Measurements from ENCODE around the gene SHC4.
"Not testable (repeated sequence)": the region's sequence is repeated elsewhere in the genome, so short reads cannot be mapped to it uniquely, and the experiment has no call there.

The SHC4 gene

DNA sequence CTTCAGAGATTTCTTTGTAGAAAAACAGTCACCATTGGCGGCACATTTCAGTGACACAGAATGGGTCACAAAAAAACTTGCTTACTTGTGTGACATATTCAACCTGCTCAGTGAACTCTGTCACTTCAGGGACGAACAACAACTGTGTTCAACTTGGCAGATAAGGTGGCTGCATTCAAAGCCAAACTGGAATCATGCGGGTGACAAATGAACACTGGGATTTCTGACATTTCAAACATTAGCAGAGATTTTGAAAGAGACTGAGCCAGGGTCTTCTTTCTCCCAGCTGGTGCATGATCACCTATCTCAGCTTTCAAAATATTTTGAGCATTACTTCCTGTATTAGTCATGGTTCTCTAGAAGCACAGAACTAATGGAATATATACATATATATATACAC, 87.7 kb downstream of the SHC4 start:
- DNase-seq = no peak

DNA sequence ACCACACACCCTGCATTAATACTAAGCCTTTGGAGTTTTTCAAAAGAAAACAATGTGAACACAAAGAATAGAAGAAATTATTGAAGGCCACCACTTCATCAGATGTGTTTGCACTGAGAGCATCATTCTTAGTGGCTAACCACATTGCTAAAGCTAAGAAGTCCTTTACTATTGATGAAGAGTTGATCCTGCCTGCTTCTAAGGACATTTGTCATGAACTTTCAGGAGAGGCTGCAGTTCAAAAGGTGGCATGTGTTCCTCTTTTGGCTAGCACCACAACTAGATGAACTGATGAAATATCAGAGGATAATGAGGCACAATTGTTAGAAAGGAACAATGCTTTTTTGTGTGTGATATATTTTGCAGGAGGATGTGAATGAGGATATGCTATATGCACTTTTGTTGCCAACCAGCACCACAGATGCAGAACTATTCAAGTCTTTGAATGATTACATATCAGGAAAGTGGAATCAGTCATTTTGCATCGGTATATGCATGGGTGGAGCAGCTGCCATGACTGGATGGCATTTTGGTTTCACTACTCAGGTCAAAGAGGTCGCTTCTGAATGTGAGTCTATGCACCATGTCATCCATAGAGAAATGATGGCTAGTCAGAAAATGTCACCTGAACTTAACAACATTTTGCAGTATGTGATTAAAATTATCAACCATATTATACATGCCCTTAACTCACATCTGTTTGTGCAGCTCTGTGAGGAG, 88.3 kb downstream of the SHC4 start:
- DNase-seq = no peak

DNA sequence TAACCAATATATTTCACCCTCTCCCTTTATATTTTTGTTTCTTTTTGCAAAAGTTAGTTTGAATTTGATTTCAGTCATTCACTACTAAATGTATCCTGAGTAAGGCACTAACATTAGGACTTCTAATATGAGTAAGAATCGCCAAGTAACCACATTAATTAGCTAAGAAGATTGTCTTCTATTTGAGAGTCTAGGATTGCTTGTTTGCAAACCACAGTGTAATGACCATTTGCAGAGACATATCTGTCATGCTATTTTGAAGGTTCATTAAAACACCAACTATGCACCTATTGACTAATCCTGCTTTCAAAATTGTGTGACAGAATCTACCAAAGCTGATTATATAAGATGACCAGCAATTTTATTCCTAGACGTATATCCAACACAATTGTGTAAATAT, 91.1 kb downstream of the SHC4 start:
- no peak for DNase-seq

DNA sequence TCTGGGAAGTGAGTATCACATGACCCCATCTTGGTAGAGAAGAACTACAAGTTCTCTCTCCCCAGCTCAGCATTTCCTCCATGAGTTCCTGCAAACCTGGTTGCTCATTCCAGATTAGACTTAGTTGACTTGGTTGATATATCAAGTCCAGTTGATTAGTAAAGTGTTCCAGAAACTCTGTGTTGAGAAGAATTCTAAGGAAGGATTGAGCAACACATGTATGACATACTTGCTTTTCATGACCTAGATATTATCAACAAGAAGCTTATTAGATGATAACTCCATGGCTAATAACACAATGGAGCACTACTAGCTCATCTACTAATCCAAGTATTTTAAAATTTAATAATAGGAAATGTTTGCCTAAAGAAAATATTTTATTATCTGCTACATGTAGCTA, 92.2 kb downstream of the SHC4 start:
- DNase-seq = no peak

DNA sequence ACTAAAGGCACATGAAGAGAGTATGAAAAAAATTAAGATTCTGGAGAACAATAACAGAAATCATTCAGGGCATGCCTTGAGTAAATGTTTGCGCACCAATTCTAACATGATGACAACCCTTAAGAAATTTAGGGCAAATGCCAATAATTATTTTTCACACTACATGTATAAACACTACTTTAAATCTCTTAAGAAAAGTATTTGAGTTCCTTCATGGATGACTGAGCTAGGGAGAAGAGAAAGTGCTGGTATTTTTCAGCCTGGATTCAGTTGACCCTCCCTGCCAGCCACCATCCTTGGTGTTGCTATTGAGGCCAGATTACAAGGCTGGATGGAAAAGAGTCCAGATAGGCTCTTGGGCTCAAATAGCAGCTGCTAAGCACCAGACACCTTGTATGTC, 93.8 kb downstream of the SHC4 start:
- no peak for DNase-seq

DNA sequence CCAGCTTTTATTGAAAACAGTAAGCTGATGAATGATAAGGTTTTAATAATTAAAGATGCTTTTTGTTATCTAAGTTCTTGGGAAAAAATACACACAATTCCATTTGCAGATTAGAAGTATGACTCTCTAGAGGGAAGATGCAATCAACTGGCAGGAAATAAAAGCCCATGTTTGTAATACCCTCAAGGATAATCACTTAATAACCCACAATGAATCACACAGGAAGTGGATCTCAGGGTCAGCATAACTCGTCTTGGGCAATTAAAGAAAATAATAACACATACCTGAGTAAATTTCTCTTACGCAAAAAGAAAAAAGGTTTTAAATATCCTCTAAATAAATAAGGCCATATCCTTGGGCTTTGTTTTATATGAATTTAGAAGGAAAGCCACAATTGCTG, 95.2 kb downstream of the SHC4 start:
- no peak for DNase-seq

DNA sequence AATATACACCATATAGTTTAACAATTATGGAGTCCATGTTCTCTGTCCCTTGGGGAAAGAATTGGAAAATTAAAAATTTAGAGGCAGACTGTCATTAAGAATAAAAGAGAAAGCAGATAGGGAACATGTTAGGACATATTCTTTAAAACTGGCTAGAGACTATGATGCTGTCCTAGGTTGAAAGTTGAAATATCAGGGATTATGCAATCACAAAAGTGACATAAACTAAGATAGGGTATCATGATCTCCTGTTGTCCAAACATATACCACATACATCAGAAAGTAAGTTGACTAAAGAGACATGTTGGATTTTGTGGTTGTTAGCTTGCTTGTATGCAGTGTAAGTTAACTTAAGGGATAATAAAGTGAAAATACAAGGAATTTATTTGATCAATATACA, 95.7 kb downstream of the SHC4 start:
- DNase-seq = no peak

DNA sequence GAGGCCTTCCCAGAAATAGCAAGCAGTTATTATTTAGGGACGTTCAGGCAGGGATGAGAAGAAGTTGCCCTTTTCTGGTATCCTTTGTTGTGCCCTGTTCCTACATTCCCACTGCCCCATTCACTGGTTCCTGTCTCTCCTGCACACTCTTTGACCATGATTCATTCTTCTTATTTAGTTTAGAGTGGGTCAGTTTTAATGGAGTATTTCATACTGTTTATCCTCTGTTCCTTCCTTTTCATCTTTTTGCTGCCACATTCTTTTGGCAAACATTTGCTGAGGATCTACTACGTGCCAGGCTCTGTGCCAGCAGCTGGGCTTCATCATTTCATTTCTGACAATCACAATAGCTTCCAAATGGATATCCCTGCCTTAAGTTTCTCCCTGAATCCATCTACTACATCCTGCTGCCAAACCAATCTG, 97.6 kb downstream of the SHC4 start:
- no peak for DNase-seq

DNA sequence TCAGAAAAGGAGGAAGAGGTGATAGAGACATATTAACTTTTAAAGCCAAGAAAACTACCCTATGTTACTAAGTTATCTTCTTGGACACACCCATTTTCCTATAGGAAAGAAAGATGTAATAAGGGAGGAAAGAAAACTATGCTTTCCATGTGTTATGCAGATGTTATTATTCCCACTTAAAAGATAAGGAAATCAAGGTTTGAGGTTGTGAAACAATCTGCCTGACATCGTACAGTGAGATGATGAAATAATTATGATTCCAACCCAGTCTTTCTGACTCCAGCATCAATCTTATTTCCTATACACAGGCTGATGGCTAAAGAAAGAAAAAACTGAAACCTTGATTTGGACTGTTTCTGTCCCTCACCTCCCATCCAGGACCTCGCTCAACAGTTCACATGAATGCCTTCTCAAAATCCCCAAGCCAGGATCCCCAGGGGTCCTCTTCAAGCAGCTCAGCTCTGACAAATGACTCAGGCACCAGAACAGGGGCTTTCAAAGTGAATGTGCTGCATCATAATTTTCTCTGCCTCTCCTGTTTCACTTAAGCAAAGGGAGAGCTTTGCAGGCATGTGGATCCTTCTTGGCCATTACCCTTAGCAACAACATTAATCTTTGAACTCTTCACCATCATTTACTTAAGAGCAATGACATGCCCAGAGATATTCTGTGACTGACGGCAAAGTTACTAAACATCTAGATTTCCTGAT, 98.2 kb downstream of the SHC4 start:
- DNase-seq = no peak

DNA sequence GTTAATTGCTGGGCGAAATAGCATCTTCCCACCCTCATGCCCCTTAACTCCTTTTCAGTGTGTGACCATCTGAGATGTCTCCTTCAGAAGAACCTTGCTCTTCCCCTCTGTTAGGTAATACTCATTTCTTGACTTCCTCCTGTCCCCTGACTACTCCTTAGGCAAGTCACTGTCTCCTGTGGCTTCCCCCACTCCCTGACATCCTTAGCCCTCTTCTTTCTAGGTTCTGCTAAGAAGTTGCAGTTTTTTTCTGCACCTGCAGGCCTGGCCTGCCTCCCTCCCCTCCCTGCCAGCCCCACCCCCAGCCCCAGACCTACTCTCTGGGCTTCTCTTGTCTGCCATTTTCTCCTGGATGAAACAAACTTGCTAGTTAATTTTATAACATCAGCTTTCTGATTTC, 101.0 kb downstream of the SHC4 start:
- no peak for DNase-seq

DNA sequence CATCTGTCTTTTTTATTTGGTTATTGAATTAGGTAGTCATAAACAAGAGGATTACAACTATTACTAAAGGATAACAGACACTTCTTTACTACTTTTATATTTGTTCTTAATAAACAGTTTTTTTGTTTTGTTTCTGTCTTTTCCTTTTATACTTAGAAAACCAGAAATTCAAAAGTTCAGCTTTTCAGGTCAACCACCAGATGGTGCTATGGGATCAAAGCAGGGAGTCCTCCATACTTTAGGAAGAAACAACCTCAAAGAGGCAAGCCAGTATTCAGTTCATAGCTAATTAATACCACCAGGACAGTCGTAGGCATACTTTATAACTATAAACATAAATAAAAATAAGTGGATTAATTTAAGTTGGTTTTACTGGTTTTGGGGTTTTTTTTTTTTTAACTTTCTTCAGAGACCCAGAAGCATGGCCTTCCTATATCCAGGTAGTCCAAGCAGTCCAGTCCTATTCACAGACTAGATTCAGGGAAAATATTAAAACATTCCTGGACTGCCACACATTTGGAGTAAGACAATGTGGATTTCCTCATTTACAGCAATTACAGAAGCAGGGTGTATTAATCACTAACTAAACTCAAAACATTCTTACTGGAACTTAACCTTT, 101.8 kb downstream of the SHC4 start:
- DNase-seq = peak; percentile 25

DNA sequence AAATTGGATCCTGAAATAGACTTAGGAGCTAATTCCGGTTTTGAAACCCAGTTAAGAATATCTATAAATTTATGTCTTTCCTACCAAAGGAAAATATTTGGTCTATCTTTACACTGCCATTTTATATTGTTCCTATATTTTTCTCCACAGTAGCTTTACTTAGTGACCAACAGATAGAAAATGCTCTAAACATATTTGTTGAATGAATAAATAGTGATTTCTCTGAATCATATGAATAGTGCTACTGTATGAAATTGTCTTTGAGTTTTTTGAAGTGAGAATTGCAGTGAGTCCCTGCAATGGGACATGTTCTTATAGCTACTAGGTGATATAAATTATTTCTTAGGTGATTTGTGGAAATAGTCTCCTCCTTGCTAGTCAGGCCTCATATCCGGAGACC, 104.3 kb downstream of the SHC4 start:
- DNase-seq = no peak

DNA sequence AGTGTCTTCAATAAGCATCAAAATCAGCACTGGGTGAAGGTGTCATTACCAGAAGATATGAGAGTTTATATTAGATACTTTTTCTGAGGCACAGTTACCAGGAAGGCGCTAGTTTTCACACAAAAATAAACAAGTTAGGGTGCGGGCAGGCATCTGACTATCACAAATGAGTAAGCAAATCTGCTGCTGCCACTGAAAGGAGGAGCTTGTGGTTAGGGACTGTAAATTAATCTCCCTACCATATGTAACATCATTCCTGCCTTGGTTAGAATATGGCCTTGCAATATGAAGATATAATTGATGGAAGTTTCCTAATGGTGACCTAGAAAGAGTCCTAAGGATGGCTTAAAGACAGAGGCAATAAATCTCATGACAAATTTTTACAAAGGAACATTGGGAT, 105.3 kb downstream of the SHC4 start:
- DNase-seq = no peak

DNA sequence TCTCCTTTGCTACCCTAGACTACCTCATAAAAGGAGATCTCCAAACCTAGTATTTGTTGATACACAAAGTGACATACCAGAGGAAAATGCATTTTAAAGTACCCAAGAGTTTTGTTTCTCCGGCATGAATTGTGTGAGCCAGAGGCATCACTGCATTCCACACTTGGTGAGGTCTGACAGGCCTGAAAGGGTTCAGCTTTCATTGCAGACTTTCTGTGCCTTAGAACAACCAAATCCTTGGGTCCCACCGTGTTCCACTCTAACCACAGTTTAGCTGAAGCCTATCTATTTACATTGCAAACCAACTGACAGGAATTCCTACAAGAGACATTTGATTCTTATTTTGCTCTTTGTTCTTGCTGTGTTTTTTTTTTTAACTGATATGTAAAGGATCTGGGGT, 106.8 kb downstream of the SHC4 start:
- no peak for DNase-seq

DNA sequence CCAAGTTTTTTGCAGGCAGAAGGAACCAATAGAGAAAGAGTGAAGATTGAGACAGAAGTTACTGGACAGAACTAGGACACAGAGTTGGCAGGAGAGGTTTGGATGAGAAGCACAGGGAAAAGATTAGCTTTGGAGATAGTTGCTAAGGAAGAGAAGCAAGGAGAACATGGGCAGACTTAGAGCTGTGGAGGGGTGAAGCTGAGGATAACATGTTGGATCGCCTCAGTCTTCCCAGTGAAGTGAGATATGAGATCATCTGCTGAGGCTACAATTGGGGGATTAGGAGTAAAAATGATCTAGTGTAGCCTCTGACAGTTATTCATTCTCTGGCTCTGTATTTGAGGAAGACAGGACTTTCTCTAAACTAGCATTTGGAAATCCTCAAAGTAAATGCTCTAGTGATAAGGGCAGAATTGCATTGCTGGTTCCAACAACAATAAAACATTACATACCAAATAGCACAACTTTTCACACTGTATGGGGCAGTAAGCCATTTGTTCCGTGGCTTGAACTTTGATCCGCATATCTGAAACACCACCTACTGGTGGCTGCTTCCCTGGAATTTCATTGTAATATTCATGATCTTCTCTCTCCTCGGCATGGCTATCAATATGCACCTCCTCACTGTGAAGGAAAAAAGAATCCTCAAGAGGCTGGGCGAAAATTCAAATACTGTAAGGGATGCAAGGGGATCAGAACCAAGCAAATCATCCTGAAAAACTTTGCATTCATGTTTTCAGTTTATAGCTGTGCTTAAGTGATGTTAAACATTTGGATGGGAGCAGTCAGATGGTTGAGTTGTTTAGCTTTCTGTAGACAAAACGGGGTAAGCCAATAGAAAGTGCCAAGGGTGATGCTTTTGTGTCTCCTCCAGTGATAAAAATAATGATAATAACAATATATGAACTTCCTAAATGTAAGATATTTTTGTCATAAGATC, 107.9 kb downstream of the SHC4 start:
- no peak for DNase-seq

DNA sequence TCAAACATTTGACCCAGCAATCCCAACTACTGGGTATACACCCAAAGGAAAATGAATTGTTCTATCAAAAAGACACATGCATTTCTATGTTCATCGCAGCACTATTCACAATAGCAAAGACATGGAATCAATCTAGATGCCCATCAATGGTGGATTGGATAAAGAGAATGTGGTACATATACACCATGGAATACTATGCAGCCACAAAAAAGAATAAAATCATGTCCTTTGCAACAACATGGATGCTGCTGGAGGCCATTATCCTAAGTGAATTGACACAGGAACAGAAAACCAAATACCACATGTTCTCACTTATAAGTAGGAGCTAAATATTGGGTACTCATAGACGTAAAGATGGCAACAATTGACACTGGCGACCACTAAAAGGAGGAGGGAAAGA, 109.3 kb downstream of the SHC4 start:
- not testable (repeated sequence) for DNase-seq

DNA sequence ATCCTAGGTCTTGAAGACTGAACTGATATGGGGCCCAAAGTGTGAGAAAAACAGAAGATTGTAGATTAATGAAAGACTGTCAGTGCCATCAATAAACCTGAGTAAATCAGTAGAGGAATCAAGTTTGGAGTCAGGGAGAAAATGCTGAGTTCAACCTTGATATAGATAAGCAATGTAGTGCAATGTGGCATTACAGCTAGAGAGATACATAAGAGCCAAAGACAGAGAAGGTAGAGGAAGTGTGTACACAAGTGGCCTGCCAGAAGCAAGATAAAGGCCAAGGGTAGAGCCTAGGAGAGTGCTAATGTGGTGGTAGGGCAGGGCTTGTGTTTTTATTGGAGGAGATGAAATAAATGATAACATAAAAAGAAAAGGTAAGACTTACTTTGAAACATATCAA, 111.8 kb downstream of the SHC4 start:
- DNase-seq = no peak

DNA sequence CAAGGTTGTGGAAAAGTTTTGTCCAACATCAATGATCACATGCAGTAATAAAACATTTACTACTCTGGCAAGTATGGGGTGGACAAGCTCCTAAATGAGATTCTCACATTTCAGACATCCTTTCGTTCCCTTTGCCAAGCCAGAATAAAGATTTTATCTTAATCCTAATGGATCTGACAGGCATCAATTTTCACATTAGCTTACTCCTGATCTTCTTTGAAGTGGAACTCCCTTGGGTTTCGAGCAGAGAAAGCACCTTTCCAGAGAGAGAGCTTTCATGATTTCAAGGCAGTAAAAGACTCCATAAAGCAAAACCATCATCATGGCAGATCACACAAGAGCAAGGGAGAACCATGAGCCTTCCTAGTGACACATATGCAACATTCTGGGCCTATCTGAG, 113.1 kb downstream of the SHC4 start:
- no peak for DNase-seq

DNA sequence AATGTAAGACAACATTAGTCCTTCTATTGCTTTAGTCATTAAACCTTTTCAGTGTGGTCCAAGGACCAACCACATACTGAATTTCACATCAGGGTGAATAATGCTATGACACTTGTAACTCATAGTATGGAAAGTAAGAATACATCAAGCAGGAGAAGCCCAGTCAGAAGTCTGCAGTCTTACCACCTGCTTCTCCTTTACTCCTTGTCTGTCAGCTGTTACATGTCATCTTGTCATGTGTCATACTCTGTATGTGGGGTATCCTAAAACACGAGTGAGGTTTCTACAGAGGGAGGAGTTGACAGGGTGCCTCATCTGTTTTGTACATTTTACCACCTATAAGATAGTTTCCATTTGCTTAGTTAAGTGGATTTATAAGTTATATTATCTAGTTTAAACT, 118.6 kb downstream of the SHC4 start:
- DNase-seq = no peak

DNA sequence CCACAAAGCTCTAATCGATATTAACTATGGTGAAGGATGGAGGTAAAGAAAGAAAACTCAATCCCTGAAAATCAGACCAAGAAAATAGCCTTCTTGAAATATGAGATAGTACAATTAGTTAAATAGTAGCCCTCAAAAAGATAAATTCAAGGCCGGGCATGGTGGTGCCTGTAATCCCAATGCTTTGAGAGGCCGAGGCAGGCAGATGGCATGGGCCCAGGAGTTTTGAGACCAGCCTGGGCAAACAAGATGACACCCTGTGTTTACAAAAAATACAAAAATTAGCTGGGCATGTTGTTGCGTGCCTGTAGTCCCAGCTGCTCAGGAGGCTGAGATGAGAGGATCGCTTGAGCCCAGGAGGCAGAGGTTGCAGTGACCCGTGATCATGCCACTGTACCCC, 121.2 kb downstream of the SHC4 start:
- no peak for DNase-seq

DNA sequence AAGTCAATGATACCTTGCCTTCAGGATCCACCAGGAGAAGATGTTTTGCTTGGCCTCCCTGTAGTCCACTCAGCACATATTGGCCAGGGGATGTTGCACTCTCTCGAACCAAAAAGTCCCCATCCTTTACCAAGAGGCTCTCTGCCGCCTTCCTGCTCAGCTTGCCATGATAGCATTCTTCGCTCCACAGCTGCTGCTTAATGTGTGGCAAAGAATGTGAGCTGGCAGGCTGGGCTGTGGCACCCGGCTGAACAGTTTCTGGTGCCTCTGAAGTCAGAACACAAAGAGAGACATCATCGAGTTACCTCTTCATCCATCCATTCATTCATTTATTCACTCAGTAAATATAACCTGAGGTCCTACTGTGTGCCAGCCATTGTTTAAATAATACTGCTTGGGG, 129.0 kb downstream of the SHC4 start:
- no peak for DNase-seq

DNA sequence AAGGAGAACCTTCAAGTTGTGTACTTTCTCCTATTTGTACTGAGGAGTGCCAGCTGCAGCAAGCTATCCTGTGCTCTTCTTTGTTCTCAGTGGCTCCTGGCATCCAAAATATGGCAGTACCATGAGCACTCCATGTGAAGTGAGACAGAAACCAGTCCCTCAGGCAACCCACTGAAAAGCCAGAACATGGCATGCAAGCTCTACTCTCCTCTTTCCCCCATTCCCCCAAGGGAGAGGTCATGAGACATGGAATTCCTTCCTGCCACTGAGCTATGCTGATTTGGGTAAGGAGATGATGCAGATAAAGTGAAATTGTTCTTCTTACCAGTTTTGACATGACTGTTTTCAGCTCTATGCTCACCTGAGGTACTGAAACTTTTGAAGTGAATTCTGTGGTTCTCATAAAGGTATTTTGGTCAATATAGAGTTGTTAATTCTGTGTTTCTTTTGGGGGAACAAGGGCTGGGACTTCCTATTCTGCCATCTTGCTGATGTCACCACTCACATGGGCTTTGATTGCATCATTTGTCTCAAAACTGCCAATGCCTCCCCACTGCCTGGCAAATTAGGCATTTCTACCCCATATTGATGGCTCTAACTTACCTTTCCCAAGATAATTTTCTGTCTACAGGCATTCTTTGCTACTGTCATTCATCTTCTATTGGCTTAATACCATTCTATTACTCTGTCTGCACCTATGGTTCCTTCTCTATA, 130.0 kb downstream of the SHC4 start:
- no peak for DNase-seq

DNA sequence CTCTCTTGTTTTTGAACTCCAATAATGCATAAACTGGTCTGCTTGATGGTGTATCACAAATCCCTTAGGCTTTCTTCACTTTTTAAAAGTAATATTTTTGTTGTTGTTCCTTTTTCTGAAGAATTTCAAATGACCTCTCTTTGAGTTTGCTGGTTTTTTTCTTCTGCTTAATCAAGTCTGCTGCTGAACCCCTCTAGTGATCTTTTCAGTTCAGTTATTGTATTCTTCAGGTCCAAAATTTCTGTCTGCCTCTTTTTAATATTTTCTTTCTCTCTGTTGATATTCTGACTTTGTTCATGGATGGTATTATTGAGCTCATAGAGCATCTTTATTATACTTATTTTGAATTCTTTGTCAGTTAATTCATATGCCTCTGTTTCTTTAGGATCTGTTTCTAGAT, 131.1 kb downstream of the SHC4 start:
- no peak for DNase-seq
